GM19025 (cell line): ENCODE measurements around the gene MUC6.
"Not testable (repeated sequence)": the region's sequence is repeated elsewhere in the genome, so short reads cannot be mapped to it uniquely, and the experiment has no call there.

ENCODE experiments used
- ATAC-seq: cut with Tn5 transposase; IDR thresholded peaks from one replicate; pipeline ENCODE4 v1.9.1; 2021; ENCODE audit warnings: mild to moderate bottlenecking, low read depth, moderate library complexity; ENCODE audit not compliant: unreplicated experiment

The MUC6 gene

DNA sequence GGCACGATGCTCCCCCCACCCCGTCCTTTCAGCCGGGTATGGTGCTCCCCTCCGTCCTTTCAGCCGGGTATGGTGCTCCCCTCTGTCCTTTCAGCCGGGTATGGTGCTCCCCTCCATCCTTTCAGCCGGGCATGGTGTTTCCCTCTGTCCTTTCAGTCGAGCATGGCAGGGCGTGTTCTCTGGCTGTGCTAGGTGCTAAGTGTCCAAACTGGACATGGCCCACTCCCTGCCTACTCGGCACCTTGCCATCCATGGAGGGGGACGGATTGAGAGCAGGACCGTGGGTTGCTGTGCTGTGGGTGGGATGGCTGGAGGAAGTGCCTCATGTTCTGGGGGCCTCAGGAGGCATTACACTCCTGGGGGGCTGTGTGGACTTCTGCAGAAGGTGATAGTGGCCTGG, 45.5 kb downstream of the MUC6 start:
- no peak for ATAC-seq

DNA sequence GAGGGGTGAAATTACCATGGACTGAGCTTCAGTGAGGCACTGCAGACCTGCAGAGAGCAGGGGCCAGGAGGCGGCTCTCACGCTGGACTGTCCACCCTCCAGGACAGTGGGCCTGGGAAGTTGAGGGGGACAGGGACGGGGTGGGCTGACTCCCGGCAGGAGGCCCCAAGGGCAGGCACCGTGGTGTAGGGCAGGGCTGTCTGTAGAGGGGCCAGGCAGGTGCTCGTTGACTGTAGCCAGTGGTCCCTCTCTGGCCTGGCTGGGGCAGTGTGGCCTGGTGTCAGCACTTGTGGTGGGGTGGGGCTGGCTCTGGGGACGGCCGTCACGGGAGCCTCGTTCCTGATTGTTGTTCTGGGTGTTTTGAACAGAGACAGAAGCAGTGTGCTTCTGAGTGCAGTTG, 46.4 kb downstream of the MUC6 start:
- ATAC-seq = no peak

DNA sequence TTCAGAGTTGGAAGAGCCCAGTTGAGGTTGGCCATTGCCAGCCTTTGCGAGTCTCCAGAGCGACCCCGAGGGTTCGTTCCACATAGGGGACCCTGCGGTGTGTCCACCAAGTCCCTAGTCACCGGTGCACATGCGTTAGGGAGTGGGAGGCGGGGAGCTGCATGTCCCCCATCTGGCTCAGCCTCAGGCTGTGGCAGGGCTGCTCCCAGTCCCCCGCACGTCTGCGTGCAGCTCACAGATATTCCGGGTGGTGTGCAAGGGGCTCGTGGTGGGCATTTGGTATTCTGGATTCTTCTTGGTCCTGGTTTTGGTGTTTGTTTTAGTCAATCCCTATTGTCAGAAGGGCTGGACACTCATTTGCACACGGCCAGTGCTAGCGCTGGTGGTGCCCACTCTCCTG, 48.8 kb downstream of the MUC6 start:
- no peak for ATAC-seq

DNA sequence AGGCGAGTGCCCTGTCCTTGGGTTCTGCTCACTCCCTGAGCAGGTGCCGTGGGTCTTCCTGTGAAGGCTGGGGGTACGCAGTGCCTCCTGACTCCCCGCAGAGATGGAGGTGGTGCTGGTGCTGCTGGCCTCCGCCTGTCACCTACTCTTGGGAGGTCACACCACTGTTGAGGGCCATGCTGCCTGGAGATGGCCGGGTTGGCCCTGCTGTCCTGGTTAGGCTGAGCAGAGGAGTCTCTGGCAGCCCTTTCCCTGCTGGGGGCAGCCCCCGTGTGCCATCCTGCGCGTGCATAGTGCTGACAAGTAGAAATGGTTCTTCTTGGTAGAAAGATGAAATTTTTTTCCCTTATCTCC, 49.6 kb downstream of the MUC6 start:
- ATAC-seq = no peak

DNA sequence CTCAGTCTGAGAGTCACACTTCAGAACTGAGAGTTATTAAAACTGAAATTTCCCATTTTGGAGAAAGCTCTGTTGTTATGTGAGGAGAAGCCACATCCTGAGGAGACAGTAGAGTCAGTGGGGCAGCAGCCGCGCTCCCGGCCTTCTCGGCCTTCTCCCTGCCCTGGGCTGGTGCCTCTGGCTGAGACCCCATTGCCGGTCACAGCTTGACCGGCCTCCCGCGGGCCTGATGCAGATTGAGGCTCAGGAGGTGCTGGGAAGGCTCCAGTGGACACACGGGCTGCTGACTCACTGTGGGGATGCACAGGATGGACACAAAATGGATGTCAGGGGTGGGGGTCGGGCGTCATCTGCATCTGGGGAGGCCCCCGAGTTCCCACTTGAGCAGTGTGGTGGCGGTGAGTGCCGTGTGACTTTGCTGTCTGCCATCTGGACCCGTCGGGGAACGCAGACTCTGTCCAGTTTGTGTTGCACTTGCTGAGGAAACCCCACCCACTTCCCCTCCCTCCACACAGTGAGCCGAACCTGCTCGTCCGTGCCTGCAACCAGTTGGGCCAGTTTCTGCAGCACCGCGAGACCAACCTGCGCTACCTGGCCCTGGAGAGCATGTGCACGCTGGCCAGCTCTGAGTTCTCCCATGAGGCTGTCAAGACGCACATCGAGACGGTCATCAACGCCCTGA, 50.1 kb downstream of the MUC6 start:
- no peak for ATAC-seq

DNA sequence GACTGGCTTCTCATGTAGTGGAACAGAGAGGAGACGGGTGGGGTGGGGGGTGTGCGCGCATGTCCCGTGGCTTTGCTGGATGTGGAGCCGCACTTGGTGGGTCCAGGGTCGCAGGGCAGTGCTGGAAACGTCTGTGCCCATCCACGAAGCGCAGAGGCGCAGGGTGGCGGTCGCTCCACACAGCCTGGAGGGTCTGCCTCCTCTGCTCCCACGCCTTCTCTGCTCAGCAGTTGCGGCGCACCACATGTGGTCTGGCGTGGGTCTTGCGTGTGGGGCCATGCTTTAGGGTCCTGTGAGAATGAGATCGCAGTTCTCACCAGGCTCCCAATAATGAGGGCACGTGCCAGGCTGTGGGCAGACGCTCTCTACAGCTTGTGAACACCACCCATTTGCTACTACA, 50.7 kb downstream of the MUC6 start:
- no peak for ATAC-seq

DNA sequence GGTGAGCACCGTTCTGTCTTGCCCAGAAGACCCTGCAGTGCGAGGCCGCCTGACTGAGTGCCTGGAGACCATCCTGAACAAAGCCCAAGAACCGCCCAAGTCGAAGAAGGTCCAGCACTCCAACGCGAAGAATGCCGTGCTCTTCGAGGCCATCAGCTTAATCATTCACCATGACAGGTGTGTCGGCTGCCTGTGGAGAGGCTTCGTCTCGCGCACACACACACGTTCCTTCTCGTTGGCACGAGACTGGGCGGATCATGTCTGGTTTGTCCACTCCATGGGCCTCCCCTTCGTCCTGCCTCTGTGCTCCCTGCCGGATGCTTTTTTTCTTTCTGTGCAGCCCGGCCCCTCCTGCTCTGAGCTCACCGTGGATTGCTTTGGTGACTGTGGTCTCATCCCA, 51.1 kb downstream of the MUC6 start:
- ATAC-seq = no peak

DNA sequence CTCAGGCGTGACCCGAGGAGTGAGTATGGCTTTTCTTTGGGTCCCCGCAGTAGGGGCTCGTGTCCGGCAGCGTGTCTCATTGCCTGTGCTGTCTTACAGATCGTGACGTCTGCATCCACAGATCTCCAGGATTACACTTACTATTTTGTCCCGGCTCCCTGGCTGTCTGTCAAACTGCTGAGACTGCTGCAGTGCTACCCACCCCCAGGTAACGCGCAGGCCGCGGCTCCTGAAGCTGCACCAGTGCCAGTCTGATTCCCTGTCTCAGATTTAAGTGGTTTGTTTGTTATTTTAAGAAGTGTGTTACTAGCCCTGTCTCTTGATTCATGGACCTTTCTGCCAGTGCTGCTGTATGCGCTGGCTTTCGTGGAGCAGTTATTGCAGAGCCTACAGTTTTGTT, 52.0 kb downstream of the MUC6 start:
- no peak for ATAC-seq

DNA sequence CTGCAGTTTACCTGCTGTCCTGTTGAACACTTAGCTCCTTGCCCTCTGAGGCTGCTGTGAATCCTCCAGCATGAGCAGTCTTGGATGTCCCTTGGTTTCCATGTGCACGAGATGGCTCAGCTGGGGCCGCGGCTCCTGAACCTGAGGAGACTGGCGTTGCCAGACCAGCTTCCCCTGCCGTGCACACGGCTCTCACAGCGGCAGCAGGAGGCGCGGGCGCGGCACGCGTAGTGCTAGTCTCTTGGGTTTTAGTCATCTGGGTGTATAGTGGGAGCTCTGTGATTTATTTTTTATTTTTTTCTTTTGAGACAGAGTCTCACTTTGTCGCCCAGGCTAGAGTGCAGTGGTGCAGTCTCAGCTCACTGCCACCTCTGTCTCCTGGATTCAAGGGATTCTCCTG, 54.8 kb downstream of the MUC6 start:
- no peak for ATAC-seq

DNA sequence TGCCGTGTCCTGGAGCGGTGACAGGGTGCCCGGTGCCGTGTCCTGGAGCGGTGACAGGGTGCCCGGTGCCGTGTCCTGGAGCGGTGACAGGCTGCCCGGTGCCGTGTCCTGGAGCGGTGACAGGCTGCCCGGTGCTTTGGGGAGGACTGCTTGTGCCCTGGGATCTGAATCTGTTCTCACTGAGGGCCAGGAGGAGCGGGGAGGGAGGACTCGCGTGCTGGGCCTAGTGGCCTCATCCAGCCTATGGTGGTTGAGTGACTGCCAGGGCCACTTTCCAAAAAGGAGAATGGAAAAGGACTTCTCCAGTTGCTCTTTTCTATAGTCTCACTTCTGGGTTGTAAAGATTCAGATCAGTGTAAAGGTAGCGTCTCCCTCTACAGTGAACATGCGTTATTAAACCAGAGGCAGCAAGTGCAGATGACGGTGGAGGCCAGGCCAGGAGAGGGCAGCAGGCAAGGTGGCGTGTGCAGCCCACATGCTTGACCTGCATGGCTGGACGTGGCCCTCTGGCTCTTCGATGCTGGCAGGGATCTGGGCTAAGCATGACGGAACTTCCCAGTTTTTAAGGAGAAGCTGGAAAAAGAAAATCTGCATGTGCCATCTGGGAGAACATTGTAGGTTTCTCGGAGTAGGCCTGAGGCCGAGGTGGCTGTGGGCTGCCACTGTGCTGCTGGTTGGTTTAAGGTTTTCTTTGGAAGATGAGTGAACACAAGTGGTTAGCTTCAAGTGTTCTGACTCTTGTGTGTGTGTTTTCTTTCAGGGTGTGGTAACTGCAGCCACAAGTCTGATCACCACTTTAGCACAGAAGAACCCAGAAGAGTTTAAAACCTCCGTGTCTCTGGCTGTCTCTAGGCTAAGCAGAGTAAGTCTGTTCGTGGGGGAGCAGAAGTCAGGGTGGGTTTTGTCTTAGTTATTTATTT, 55.8 kb downstream of the MUC6 start:
- ATAC-seq = no peak

DNA sequence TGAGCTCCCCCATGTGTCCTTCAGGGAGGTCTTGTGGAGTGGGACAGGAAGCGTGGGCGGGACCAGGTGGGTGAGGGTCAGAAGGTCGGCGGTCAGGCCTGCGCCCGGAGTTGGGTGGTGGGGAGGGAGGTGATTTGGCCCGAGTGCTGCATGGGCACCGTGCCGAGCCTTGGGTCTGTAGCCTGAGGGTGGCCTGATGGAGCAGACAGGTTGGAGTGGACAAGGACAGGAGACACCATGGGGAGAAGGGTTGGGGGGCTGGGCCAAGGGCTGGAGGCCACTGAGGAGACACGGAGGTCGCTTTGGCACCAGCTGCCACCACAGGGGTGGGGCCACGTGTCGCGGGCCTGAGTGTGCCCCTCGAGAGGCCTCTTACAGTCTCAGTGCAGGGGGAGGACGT, 57.7 kb downstream of the MUC6 start:
- no peak for ATAC-seq

DNA sequence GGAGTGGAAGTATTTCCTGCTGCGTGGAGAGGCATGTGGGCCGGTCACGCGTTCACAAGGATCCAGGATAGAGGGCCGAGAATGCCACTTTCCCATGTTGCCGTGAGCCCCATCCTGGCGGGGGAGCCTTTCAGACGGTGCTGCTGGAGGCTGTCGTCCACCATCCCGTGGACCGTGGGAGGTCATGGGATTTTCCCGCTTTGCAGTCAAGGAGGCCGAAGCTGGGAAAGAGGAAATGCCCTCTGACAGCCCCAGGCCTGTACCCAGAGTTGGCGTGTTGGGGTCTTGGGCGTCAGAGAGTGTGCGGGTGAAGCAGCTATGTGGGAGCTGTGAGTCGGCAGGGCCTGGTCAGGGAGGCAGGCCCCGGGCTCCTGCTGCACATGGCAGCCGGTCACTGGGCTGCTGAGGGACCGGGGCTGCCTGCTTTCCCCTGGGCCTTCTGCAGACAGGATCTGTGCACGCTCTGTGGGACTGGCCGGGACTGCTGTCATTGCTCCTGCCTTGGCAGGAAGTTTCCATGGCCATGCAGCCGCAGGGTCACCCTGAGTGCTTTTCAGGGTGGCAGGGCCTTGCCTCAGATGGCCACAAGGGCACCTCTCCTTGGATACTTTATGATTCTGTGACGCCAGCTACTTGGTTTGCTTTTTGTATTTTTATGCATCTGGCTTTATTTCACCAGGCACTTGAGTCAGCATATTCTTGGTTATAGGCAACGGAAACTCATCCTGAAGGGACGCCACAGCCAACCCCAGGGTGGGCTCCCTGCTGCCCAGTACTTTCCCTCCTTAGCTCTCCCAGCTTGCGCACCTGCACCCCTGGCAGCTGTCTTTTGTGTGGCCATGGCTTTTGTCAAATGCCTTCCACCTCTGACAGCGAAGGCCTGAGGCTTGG, 58.4 kb downstream of the MUC6 start:
- no peak for ATAC-seq

DNA sequence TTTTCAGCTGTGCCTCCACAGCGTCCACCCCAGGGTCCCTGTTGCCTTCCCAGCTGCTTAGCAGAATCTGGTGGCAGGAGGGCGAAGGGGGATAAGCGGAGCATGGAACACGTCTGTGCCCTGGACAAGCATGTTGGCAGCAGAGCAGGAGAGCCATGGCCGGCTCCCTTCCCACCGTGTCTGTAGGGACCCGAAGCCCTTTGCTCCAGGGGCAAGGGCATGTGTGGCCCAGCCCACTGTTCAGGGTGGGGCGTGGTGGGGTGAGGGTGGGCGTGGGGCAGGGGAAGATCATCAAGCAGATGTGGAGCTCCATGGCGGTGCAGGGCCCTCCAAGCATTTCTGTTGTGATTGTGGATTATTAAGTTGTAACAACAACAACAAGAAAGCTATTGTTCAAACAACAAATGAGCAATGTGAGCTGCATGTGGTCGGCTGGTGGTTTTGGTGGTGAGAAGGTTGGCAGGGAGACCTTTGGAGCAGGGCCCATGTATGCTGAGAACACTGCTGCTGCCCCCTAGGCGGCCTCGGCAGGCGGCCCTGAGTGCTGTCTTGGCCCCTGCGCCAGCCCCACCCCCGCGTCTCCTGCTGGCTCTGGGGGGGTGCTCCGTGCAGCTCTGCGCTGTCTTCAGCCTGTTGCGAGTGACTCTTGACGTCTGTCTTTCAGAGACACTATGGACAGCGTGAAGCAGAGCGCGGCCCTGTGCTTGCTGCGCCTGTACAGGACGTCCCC, 59.9 kb downstream of the MUC6 start:
- ATAC-seq = no peak

DNA sequence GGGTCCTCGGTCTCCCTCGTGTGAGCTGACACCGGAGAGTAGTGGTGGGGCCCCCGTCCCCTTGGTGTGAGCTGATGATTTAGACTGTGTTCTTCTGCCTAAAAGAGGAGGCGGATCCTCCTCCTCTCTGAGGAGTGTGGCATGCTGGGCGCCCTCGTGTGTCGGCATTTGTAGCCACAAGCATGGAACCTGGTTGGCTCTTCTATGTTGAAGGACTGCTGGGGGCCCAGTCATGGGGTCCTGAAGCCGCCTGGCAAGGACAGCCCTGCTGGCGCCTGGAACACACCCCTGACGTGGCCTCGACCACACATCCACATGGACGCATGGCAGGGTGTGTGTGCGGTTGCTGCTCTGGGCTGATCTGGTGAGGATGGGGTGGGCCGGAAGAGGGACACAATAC, 60.7 kb downstream of the MUC6 start:
- ATAC-seq = no peak

DNA sequence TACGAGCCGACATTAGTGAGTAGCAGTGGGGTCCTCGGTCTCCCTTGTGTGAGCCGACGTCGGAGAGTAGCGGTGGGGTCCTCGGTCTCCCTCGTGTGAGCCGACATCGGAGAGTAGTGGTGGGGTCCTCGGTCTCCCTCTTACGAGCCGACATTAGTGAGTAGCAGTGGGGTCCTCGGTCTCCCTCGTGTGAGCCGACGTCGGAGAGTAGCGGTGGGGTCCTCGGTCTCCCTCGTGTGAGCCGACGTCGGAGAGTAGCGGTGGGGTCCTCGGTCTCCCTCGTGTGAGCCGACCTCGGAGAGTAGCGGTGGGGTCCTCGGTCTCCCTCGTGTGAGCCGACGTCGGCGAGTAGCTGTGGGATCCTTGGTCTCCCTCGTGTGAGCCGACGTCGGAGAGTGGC, 61.1 kb downstream of the MUC6 start:
- ATAC-seq = not testable (repeated sequence)

DNA sequence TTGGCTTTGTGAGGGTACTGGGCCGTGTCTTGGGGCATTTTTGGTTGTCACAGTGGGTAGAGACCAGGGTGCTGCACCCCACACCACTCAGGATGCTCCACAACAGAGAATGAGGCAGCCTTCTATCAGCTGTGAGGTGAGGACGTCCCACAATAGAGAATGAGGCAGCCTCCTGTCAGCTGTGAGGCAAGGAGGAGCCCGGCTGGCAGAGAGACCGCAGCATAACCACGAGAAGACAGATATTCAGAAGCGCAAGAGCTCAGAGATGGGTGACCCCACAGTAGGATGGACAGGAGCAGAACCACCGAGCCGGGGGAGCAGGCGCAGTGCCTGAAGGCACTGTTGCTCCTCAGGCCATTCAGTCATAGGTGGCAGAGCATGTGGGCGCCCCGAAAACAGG, 63.3 kb downstream of the MUC6 start:
- ATAC-seq = no peak

DNA sequence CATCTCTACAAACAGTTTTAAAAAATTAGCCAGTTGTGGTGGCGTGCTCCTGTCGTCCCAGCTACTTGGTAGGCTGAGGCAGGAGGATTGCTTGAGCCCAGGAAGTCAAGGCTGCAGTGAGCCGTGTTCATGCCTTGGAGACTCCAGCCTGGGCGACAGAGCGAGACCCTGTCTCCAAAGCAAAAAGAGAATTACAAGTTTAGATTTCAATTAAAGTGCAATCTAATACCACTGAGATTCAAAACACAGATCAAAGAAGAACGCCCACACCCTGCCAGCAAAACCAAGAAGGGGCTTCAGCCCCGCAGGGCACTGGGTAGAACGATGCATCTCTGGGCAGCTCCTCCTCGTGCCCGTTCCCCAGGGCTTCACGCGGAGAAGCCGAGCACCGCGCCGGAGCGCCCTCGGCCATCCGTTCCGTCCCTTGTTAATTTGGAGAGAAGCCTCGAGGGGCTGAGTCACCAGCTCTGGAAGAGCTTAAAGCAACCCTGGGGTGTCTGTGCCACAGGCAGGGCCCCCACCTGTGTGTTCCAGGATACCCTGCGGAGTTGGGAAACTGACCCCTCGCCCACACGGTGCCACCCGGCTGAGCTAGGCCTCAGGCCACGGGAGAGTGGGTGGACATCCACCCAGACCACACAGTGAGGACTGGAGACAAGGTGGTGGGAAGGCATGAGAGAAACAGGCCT, 63.9 kb downstream of the MUC6 start:
- no peak for ATAC-seq

DNA sequence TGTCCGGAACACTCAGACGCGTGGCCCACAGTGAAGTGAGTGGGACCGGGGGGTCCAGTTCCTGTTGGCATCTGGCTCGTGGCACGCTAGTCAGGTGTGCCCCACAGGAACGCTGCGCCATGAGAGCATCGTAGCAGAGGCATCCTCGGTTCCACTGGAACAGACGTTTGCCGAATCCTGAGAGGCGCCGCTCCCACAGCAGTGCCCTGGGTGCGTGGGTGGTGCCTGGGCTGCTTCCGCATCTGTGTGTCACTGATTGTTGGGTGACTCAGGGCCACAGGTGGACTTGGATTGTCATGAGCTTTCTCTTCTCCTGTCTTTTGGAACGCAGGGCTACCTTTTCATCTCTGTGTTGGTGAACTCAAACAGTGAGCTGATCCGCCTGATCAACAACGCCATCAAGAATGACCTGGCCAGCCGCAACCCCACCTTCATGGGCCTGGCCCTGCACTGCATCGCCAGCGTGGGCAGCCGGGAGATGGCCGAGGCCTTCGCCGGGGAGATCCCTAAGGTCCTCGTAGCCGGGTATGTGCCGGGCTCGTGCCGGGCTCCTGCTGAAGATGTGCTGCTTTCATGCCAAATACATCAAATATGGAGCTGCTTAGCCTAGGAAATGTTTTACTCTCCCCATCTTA, 64.7 kb downstream of the MUC6 start:
- no peak for ATAC-seq

DNA sequence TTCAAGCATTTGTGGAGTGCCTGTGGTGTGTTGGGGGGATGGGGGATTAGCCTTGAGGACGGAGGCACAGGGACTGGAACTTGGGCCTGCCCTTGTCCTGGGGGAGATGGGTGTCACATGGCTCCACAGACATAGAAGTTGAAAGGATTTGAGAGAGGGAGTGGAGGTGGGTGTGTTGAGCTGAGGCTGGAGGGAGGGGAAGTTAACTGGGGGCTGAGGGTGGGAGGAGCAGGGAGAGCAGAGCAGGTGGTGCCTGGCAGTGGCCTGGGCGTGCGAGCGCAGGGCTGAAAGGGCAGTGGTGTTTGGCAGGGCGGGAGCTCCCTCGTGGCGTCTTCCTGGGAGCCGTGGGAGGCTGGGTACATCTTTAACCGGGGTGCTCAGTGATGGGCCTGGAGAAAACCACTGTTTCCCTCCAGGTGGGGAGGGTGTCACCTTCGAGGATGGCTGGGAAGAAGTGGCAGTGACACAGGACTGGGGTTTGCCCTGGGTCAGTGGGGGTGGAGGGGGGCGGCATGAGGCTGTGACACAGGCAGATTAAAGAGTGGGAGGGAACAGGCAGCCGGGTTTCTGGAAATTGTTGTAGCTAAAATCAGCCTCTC, 65.3 kb downstream of the MUC6 start:
- ATAC-seq = no peak
